DND-41 (cell line): ENCODE results near the gene ST3GAL4.

Experiments used
- CTCF ChIP-seq: IDR thresholded peaks from 2 replicates; pipeline ENCODE4 v1.5.1; 2012; ENCODE audit warnings: borderline replicate concordance, low read length, moderate library complexity, mild to moderate bottlenecking; ENCODE audit not compliant: poor library complexity, severe bottlenecking; ENCODE audit errors: extremely low read depth
- EZH2 ChIP-seq: IDR thresholded peaks from 3 replicates; pipeline ENCODE4 v1.6.1; 2012; ENCODE audit warnings: borderline replicate concordance, low read depth, mild to moderate bottlenecking, moderate library complexity, low read length, inconsistent platforms; ENCODE audit not compliant: severe bottlenecking

DNA sequence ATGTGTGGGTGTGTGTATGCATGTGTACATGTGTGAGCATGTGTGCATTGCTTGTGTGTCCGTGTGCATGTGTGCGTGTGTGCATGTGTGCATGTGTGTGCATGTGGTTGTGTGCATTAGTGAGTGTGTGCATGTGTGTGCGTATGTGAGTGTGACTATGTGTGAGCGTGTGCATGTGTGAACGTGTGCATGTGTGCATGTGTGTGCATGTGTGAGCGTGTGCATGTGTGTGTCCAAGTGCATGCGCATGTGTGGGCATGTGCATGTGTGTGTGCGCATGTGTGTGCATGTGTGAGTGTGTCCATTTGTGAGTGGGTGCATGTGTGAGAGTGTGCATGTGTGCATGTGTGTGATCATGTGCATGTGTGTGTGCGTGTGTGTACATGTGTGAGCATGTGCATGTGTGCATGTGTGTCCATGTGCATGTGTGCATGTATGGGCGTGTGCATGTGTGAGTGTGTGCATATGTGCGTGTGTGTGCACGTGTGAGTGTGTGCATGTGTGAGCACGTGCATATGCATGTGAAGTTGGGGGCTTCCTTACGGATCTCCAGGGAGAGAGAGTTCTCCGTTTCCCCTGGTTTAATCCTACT lies 95.8 kb downstream of the ST3GAL4 start:
- TF ChIP-seq CTCF (no peak), EZH2 (no peak)
